GM23338 (cell line): ENCODE data around the gene STK32C. TPM values are rescaled to one million over a fixed set of nuclear protein-coding genes. Genes with fewer than 3 reads are reported as not detected.

Source experiments
- ATAC-seq: fragments of 200-7000 bp; cut with Tn5 transposase; 3 replicates; pipeline ENCODE4 v1.9.1; 2020
- DNase-seq: peaks from one replicate; pipeline ENCODE4 v3.0.0-alpha.2; 2015; ENCODE audit warnings: low spot score
- H2AFZ ChIP-seq: fragments of 200-600 bp; sonication (generic); 2 replicates; pipeline ENCODE4 v1.8.0; 2016; ENCODE audit warnings: antibody characterized with exemption, mild to moderate bottlenecking, moderate library complexity
- H3F3A ChIP-seq: fragments of 200-600 bp; sonication (generic); replicated peaks from 2 replicates; pipeline ENCODE4 v1.8.0; 2017; ENCODE audit warnings: antibody characterized with exemption, mixed run types, low read depth
- H3K27ac ChIP-seq: fragments of 200-600 bp; sonication (generic); 2 replicates; pipeline ENCODE4 v1.6.1; 2016; ENCODE audit warnings: low read depth
- H3K27me3 ChIP-seq: fragments of 200-600 bp; sonication (generic); 2 replicates; pipeline ENCODE4 v1.8.0; 2016; ENCODE audit warnings: mild to moderate bottlenecking, mixed run types, moderate library complexity; ENCODE audit not compliant: insufficient read depth
- H3K36me3 ChIP-seq: fragments of 200-600 bp; sonication (generic); 2 replicates; pipeline ENCODE4 v1.8.0; 2016; ENCODE audit warnings: mild to moderate bottlenecking; ENCODE audit not compliant: insufficient read depth
- H3K4me1 ChIP-seq: fragments of 200-600 bp; sonication (generic); 2 replicates; pipeline ENCODE4 v1.8.0; 2016; ENCODE audit warnings: mild to moderate bottlenecking, moderate library complexity; ENCODE audit not compliant: insufficient read depth
- H3K4me2 ChIP-seq: fragments of 200-600 bp; sonication (generic); 2 replicates; pipeline ENCODE4 v1.7.1; 2017; ENCODE audit warnings: mixed run types
- H3K4me3 ChIP-seq: fragments of 200-600 bp; sonication (generic); 2 replicates; pipeline ENCODE4 v1.6.1; 2016; ENCODE audit warnings: mixed run types
- H3K79me2 ChIP-seq: fragments of 200-600 bp; sonication (generic); replicated peaks from 2 replicates; pipeline ENCODE4 v1.8.0; 2017; ENCODE audit warnings: mild to moderate bottlenecking; ENCODE audit not compliant: insufficient read depth
- H3K9me2 ChIP-seq: fragments of 200-600 bp; sonication (generic); 2 replicates; pipeline ENCODE4 v1.8.0; 2017; ENCODE audit not compliant: insufficient read depth
- H4K20me1 ChIP-seq: fragments of 200-600 bp; sonication (generic); replicated peaks from 2 replicates; pipeline ENCODE4 v1.8.0; 2017; ENCODE audit warnings: mild to moderate bottlenecking; ENCODE audit not compliant: insufficient read depth
- H3K27ac Mint-ChIP-seq: 2 replicates; pipeline ENCODE4 v1.8.0; 2020; ENCODE audit warnings: inconsistent platforms, mild to moderate bottlenecking, moderate library complexity, mixed read lengths
- H3K27me3 Mint-ChIP-seq: 3 replicates; pipeline ENCODE4 v1.8.0; 2022; ENCODE audit warnings: low read depth, mild to moderate bottlenecking, moderate library complexity, mixed read lengths, inconsistent platforms; ENCODE audit not compliant: insufficient read depth, poor library complexity
- H3K36me3 Mint-ChIP-seq: 3 replicates; pipeline ENCODE4 v1.8.0; 2021; ENCODE audit warnings: low read depth, mild to moderate bottlenecking, inconsistent platforms, moderate library complexity, mixed read lengths
- H3K4me1 Mint-ChIP-seq: 3 replicates; pipeline ENCODE4 v1.8.0; 2020; ENCODE audit warnings: mild to moderate bottlenecking, inconsistent platforms, mixed read lengths
- H3K4me3 Mint-ChIP-seq: 3 replicates; pipeline ENCODE4 v1.8.0; 2021; ENCODE audit warnings: moderate library complexity, mild to moderate bottlenecking, inconsistent platforms, mixed read lengths
- H3K9me3 Mint-ChIP-seq: 3 replicates; pipeline ENCODE4 v1.8.0; 2020; ENCODE audit warnings: moderate library complexity, mild to moderate bottlenecking, inconsistent platforms, mixed read lengths
- CTCF ChIP-seq, 2 experiments: fragments of 200-600 bp in 1 of 2; sonication (generic) in 1 of 2; conservative IDR thresholded peaks; 2 replicates each; pipeline versions ENCODE4 v1.5.1 to v1.6.1; 2016 to 2017; ENCODE audit warnings: antibody characterized with exemption in 2 of 2, low read depth in 2 of 2, mild to moderate bottlenecking in 2 of 2, moderate library complexity in 1 of 2
- EZH2phosphoT487 ChIP-seq: fragments of 200-600 bp; sonication (generic); IDR thresholded peaks from one replicate; pipeline ENCODE4 v1.8.1; 2018; ENCODE audit warnings: antibody characterized with exemption; ENCODE audit not compliant: unreplicated experiment
- JUNB ChIP-seq: IDR thresholded peaks from one replicate; pipeline ENCODE4 v1.6.1; 2016; ENCODE audit warnings: antibody characterized with exemption; ENCODE audit not compliant: unreplicated experiment
- POLR2AphosphoS5 ChIP-seq: IDR thresholded peaks from 2 replicates; pipeline ENCODE4 v1.6.1; 2016; ENCODE audit warnings: antibody characterized with exemption, low read depth
- ZNF114 ChIP-seq: fragments of 250-450 bp; sonication (Bioruptor Pico); IDR thresholded peaks from 2 replicates; pipeline ENCODE4 v1.5.0; 2020; ENCODE audit warnings: mild to moderate bottlenecking, moderate library complexity
- ZNF331 ChIP-seq: fragments of 250-450 bp; sonication (Bioruptor Pico); IDR thresholded peaks from 2 replicates; pipeline ENCODE4 v1.5.0; 2020; ENCODE audit warnings: low read depth, mild to moderate bottlenecking, moderate library complexity
- polyA plus RNA-seq: library from polyadenylated mRNA; unstranded; fragments of >200 nt; fragmentation: Nextera tagmentation; extraction: Ambion mirVana; gene quantifications from 2 replicates; pipeline ENCODE4 v1.2.1, GENCODE V29; 2016
- total RNA-seq: library from RNA; depleted of rRNA; stranded (reverse); fragments of >200 nt; shearing (Covaris generic); gene quantifications from 2 replicates; pipeline ENCODE4 v1.2.3, GENCODE V29; 2014
- TF ChIP-seq, protein P1 (sequence below): fragments of 250-450 bp; sonication (Bioruptor Pico); IDR thresholded peaks from 2 replicates; pipeline ENCODE4 v1.5.0; 2020; ENCODE audit warnings: mild to moderate bottlenecking, moderate library complexity
- TF ChIP-seq, protein P2 (sequence below): IDR thresholded peaks from one replicate; pipeline ENCODE4 v1.6.1; 2018; ENCODE audit warnings: antibody characterized with exemption; ENCODE audit not compliant: unreplicated experiment

STK32C gene
- total and polyA plus RNA-seq, 2 experiments from 2014 or later: 10.2 to 20.5 TPM

- Histone ChIP-seq H3K9me2 (no peaks in the 10 kb centered on the region), H3K4me3 (no peak overlapping the region), H3K27me3 (no peaks in the 10 kb centered on the region), H3K4me2 (no peak overlapping the region), H3F3A (no peaks in the 10 kb centered on the region), H2AFZ (no peak overlapping the region), H3K27ac (no peak overlapping the region), H3K79me2 (no peaks in the 10 kb centered on the region), H4K20me1 (no peaks in the 10 kb centered on the region), H3K4me1 (peaks cover 11% of the 10 kb centered on the region), H3K36me3 (no peaks in the 10 kb centered on the region)
- Mint-ChIP-seq H3K27me3 (peaks cover 14% of the 10 kb centered on the region), H3K27ac (no peak overlapping the region), H3K36me3 (no peaks in the 10 kb centered on the region), H3K4me3 (no peak overlapping the region), H3K9me3 (peaks cover 3% of the 10 kb centered on the region; the same call in 1 of the 3 replicates), H3K4me1 (peaks cover 23% of the 10 kb centered on the region)
- no peak for DNase-seq
- TF ChIP-seq EZH2phosphoT487: no peak
- TF ChIP-seq CTCF (conservative IDR thresholded peaks at IDR 0.05; ENCODE audit: low read depth in 2 of 2): no peak
- TF ChIP-seq, protein P1, sequence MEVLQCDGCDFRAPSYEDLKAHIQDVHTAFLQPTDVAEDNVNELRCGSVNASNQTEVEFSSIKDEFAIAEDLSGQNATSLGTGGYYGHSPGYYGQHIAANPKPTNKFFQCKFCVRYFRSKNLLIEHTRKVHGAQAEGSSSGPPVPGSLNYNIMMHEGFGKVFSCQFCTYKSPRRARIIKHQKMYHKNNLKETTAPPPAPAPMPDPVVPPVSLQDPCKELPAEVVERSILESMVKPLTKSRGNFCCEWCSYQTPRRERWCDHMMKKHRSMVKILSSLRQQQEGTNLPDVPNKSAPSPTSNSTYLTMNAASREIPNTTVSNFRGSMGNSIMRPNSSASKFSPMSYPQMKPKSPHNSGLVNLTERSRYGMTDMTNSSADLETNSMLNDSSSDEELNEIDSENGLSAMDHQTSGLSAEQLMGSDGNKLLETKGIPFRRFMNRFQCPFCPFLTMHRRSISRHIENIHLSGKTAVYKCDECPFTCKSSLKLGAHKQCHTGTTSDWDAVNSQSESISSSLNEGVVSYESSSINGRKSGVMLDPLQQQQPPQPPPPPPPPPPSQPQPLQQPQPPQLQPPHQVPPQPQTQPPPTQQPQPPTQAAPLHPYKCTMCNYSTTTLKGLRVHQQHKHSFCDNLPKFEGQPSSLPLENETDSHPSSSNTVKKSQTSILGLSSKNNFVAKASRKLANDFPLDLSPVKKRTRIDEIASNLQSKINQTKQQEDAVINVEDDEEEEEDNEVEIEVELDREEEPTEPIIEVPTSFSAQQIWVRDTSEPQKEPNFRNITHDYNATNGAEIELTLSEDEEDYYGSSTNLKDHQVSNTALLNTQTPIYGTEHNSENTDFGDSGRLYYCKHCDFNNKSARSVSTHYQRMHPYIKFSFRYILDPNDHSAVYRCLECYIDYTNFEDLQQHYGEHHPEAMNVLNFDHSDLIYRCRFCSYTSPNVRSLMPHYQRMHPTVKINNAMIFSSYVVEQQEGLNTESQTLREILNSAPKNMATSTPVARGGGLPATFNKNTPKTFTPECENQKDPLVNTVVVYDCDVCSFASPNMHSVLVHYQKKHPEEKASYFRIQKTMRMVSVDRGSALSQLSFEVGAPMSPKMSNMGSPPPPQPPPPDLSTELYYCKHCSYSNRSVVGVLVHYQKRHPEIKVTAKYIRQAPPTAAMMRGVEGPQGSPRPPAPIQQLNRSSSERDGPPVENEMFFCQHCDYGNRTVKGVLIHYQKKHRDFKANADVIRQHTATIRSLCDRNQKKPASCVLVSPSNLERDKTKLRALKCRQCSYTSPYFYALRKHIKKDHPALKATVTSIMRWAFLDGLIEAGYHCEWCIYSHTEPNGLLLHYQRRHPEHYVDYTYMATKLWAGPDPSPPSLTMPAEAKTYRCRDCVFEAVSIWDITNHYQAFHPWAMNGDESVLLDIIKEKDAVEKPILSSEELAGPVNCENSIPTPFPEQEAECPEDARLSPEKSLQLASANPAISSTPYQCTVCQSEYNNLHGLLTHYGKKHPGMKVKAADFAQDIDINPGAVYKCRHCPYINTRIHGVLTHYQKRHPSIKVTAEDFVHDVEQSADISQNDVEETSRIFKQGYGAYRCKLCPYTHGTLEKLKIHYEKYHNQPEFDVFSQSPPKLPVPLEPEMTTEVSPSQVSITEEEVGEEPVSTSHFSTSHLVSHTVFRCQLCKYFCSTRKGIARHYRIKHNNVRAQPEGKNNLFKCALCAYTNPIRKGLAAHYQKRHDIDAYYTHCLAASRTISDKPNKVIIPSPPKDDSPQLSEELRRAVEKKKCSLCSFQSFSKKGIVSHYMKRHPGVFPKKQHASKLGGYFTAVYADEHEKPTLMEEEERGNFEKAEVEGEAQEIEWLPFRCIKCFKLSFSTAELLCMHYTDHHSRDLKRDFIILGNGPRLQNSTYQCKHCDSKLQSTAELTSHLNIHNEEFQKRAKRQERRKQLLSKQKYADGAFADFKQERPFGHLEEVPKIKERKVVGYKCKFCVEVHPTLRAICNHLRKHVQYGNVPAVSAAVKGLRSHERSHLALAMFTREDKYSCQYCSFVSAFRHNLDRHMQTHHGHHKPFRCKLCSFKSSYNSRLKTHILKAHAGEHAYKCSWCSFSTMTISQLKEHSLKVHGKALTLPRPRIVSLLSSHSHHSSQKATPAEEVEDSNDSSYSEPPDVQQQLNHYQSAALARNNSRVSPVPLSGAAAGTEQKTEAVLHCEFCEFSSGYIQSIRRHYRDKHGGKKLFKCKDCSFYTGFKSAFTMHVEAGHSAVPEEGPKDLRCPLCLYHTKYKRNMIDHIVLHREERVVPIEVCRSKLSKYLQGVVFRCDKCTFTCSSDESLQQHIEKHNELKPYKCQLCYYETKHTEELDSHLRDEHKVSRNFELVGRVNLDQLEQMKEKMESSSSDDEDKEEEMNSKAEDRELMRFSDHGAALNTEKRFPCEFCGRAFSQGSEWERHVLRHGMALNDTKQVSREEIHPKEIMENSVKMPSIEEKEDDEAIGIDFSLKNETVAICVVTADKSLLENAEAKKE (CRISPR knock-in tag): no peak
- TF ChIP-seq, protein P2, sequence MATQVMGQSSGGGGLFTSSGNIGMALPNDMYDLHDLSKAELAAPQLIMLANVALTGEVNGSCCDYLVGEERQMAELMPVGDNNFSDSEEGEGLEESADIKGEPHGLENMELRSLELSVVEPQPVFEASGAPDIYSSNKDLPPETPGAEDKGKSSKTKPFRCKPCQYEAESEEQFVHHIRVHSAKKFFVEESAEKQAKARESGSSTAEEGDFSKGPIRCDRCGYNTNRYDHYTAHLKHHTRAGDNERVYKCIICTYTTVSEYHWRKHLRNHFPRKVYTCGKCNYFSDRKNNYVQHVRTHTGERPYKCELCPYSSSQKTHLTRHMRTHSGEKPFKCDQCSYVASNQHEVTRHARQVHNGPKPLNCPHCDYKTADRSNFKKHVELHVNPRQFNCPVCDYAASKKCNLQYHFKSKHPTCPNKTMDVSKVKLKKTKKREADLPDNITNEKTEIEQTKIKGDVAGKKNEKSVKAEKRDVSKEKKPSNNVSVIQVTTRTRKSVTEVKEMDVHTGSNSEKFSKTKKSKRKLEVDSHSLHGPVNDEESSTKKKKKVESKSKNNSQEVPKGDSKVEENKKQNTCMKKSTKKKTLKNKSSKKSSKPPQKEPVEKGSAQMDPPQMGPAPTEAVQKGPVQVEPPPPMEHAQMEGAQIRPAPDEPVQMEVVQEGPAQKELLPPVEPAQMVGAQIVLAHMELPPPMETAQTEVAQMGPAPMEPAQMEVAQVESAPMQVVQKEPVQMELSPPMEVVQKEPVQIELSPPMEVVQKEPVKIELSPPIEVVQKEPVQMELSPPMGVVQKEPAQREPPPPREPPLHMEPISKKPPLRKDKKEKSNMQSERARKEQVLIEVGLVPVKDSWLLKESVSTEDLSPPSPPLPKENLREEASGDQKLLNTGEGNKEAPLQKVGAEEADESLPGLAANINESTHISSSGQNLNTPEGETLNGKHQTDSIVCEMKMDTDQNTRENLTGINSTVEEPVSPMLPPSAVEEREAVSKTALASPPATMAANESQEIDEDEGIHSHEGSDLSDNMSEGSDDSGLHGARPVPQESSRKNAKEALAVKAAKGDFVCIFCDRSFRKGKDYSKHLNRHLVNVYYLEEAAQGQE: no peak
- no peak for TF ChIP-seq JUNB
- no peak for TF ChIP-seq POLR2AphosphoS5
- TF ChIP-seq ZNF331 (CRISPR knock-in tag): no peak
- TF ChIP-seq ZNF114: no peak
- no peak for ATAC-seq
These were observed 141.4 kb downstream of the STK32C start for GRCh38 chr10:132166216-132166950.
